Muscle of arm (tissue), 14 donors: Measurements from ENCODE around the gene KRT31. TPM values are rescaled to one million over a fixed set of nuclear protein-coding genes. Genes with fewer than 3 reads are reported as not detected.
"Not testable (repeated sequence)": the region's sequence is repeated elsewhere in the genome, so short reads cannot be mapped to it uniquely, and the experiment has no call there.

Experiments used
- DNase-seq: peaks from one replicate; pipeline ENCODE4 v3.0.0-alpha.2; 2013
- long read RNA-seq, 11 donors: transcript quantifications; one replicate each; lab custom pipeline, GENCODE V29; 2026
- polyA plus RNA-seq, 12 donors: library from polyadenylated mRNA; unstranded; fragments of 120-200 nt; gene quantifications; one replicate each; pipeline ENCODE4 v1.2.1, GENCODE V29; 2013; ENCODE audit not compliant: insufficient read length in 12 of 12

The KRT31 gene
- 1 to 10 TPM in 10 of 12 donors, not detected in 2; 3.5 to 6.3 (median 4.4) TPM for polyA plus RNA-seq
- long read RNA-seq, donor 1, result 0 reads
- long read RNA-seq, donor 2, result 0 reads
- long read RNA-seq, donor 3, result 0 reads
- long read RNA-seq, donor 4, result 0 reads
- long read RNA-seq, donor 5, partial matches to known transcripts, result 0 of 2 reads
- long read RNA-seq, donor 5, other reads (novel, unspliced or antisense), result 0 of 2 reads
- long read RNA-seq, donor 6, partial matches to known transcripts, result 0 of 1 reads
- long read RNA-seq, donor 6, other reads (novel, unspliced or antisense), result 0 of 1 reads
- long read RNA-seq, donor 7, partial matches to known transcripts, result 0 of 1 reads
- long read RNA-seq, donor 7, other reads (novel, unspliced or antisense), result 0 of 1 reads
- long read RNA-seq, donor 8, partial matches to known transcripts, result 0 of 2 reads
- long read RNA-seq, donor 8, other reads (novel, unspliced or antisense), result 0 of 2 reads
- long read RNA-seq, donor 9, result 0 reads
- long read RNA-seq, donor 10, result 0 reads
- long read RNA-seq, donor 11, partial matches to known transcripts, result 0 of 2 reads
- long read RNA-seq, donor 11, other reads (novel, unspliced or antisense), result 0 of 2 reads

DNA sequence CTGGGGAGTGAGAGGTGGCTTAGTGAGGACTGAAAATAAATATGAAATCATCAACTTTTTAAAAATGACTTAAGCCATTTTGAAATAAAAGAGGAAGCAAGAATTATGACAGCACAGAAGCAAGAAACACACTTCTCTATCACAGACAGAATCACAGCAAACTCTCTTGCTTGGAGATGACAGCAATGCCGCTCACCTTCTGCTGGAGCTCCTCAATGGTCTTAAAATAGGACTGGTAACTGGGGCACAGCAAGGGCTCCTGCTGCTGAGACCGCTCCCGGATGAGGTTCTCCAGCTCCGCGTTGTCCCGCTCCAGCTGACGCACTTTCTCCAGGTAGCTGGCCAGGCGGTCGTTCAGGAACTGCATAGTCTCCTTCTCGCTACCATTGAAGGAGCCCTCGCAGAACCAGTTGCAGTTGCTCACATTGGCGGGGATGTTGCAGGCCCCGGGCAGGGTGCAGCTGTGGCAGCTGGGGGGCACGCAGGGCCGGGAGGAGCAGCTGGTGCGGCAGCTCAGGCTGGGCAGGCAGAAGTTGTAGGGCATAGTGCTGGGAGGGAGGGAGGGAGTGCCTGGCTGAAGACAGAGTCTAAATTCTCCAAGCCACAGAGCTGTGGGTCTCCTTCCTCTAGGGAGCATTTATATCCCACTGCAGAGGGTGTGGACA, at the start of gene KRT31:
Gene KRT31, minus strand, starts transcription at position 613 of the 665 bp plus-strand sequence. Its CDS starts 69 bp downstream, at position 544.
- DNase-seq, result no peak

DNA sequence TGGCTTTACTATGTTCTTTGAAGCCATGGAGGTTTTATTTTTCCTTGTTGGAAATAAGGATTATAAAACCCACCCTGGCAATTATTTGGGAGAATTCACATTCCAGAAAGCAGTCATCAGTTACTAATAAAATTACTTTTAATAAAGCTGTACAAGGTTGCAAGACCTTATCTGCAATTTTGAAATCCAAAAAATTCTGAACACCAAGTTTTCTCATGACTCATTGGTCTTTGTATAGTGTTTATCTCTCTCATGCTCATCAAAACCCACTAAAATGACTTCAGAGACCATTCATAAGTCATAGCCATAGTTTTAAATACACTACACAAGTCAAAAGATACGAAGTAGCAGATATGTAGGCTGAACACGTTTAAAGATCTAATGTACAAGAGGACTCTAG, 49.4 kb upstream of the KRT31 start:
- DNase-seq, result no peak

GRCh38 chr17:41444640-41445039, 47.2 kb upstream of the KRT31 start:
- DNase-seq, result no peak

DNA sequence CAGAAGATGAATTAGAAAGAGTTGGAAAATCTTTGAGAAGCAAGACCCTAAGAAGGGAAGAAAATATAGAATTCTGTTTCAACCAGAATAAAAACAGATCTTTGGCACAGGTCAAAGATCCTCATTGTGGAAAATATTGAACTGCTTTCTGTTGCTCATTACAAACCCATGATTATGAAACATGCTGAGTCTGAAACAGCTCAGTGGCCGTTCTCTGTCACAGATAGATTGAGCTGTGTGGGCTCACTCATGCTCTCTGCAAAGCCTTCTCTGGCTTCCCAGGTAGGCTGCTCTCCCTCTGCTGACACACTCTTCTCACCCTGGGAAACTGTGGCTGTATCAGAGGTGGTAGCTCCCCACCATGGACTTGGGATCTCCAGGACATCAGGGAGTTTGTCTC, 46.8 kb upstream of the KRT31 start:
- no peak for DNase-seq

DNA sequence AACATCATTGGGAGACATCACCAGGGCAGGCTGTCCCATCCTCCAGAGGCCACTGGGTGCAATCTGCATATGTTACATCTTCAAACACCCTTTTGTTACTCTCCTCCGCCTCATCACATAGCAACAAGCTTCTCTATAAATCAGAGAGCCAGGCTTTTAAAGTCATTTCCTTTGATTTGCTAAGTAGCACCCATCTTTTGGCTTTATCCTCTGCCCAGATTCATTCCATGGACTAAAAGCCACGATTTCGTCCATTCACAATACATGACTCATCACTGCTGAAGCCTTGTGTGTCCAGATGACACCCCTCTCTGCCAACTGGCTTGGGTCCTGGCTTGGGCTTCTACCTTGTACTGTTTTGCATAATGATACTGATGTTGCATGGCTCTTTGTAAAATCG, 45.3 kb upstream of the KRT31 start:
- no peak for DNase-seq

DNA sequence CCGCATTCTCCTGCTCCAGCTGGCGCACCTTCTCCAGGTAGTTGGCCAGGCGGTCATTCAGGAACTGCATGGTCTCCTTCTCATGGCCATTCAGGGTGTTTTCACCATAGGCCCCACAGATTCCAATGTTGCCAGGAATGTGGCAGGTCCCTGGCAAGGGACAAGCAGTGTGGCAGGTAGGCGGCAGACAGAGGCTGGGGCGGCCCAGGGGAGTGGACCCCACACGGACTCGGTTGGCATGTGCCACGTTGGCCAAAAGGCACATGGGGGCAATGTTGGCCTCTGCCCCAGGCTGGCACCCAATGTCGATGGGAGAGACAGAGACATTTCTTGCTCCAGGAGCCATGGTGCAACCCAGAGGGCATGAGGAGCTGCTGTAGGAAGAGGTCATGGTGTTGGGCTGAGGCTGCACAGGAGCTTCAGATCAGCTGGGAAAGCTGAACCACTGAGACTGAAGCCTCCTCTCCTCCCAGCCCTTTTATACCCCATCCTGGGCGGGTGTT, 43.2 kb upstream of the KRT31 start, which contains the start of gene KRT38:
Gene KRT38, minus strand, starts transcription at position 453 of the 503 bp plus-strand sequence. Its CDS starts 62 bp downstream, at position 391.
- DNase-seq, result no peak

DNA sequence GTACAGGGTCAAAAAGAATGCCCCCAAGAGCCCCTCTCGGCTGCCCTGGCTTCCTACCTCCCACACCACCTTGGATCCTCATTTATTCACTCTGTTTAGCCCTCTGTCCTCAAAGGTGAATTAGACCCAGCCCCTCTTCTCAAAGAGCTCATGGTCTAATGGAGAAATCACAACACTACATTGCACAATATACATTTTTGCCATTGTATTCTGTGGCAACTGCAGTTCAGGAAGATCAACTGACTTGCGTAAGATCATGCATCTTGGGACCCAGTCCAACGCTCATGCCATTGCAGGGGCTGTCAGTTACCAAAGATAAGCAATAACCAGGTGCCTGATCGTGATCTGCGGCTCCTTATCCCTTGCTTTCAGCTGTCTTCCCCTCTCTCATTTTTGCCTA, 42.0 kb upstream of the KRT31 start:
- no peak for DNase-seq

GRCh38 chr17:41437769-41438168, 40.4 kb upstream of the KRT31 start:
- no peak for DNase-seq

- no peak for DNase-seq
These were observed 39.8 kb upstream of the KRT31 start for GRCh38 chr17:41437254-41437653.

DNA sequence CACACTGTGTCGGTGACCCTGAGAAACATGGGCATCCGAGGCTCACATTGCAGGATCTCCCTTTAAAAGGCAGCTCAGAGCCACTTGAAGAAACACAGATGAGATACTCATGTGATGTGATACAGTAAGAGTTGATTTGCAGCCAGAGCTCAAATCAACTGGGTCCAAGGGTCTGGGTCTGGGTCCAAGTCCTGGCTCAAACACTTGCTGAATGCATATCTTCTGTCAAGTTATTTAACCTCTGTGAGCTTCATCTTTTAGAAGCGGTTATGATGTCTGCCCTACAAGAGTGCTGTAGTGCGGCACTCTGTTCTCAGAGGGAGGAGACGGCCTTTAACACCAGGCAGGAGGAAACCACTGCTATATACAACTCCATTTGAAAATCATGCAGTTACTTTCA, 37.0 kb upstream of the KRT31 start:
- peak; percentile 8 for DNase-seq

DNA sequence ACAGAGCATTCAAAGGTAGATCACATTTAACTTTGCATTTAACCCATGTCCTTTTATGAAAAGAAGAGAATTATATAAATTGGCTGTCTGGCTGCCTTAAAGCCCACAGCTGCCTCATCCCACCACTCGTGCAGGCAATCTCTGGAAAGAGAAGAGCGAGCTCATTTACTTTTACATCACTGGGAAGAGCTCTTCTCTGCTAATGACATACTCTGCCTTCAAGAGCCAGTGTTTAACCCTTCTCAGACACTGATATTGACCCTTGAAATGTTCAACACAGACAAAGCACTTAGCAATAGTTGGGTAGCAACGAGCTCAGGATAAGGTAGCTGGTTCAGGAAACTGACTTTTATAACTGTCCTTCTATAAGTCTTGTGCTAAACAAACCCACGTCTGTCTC, 36.6 kb upstream of the KRT31 start:
- no peak for DNase-seq

DNA sequence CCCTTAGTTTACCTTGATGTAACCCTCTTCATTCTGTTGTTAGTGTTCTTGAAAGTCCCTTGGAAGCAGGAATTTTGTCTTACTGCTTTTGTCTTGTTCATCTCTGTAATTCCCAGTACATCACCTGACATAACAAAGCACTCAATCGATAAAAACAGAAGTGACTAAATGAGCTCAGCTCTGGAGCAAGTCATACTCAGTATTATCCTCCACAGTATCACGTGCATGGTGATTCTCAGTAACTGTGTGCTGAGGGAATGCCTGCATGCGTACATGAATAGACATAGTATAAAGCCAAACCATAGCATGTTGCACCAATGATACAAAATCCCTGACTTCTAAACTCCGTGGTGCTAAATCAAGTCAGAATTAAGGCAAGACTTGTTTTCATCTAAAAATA, 36.2 kb upstream of the KRT31 start:
- no peak for DNase-seq

GRCh38 chr17:41430376-41430775, 33.0 kb upstream of the KRT31 start:
- DNase-seq, result not testable (repeated sequence)

DNA sequence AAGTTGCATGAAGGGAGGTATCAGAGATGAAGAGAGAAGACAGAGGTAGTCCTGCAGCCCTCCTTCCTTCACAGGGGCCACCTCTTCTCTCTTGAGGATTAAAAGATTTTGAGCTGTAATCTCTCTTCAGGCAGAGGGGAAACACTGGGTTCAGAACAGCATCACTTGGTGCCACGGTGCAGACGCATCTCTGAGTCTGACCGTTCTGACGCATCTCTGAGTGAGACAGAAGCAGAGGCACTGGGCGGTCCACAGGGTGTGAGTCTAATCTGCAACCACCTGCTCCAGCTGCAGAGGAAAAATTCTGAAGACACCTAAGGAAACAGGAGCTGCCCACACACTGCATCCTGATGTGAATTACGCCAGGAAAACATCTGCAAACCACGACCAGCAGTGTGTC, 32.3 kb upstream of the KRT31 start:
- no peak for DNase-seq

DNA sequence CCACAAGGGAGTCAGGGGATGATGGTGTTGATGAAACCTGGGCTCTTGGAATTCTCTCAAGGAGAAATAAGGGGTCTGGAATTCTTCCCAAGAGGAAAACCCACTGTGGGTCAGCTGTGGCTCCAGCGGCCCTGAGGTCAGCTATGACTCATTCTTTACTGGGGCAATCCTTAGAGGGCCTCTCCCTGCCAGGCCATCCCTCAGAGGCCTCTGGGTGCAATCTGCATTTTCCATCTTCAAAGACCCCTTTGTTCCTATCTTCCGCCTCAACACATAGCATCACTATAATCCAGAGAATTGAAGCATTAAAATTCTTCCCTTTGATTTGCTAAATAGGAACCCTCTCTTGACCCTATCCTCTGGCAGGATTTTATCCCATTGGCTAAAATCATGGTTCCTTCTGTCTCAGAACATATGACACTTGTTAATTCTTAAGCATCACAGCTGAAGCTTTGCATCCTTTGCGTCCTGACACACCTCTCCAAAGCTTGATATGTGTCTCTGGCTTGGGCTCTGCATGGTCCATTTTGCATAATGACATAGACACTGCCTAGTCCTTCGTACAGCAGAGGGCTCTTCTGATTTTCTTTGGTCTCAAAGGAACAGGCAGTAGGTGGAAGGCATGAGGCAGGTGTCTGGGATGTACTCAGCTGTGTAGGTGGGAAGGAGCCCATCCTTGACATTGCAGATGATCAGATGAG, 31.3 kb upstream of the KRT31 start:
- no peak for DNase-seq

DNA sequence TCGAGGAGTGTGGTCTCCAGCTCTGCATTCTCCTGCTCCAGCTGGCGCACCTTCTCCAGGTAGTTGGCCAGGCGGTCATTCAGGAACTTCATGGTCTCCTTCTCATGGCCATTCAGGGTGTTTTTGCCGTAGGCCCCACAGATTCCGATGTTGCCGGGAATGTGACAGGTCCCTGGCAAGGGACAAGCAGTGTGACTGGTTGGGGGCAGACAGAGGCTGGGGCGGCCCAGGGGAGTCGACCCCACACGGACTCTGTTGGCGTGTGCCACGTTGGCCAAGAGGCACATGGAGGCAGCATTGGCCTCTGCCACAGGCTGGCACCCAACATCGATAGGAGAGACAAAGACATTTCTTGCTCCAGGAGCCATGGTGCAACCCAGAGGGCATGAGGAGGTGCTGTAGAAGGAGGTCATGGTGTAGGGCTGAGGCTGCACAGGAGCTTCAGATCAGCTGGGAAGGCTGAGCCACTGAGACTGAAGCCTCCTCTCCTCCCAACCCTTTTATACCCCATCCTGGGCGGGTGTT, 26.8 kb upstream of the KRT31 start, which contains the start of gene KRT37:
Gene KRT37, minus strand, starts transcription at position 475 of the 525 bp plus-strand sequence. Its CDS starts 62 bp downstream, at position 413.
- DNase-seq, result no peak

GRCh38 chr17:41422586-41422985, 25.2 kb upstream of the KRT31 start:
- DNase-seq, result not testable (repeated sequence)

GRCh38 chr17:41421617-41422016, 24.2 kb upstream of the KRT31 start:
- no peak for DNase-seq

DNA sequence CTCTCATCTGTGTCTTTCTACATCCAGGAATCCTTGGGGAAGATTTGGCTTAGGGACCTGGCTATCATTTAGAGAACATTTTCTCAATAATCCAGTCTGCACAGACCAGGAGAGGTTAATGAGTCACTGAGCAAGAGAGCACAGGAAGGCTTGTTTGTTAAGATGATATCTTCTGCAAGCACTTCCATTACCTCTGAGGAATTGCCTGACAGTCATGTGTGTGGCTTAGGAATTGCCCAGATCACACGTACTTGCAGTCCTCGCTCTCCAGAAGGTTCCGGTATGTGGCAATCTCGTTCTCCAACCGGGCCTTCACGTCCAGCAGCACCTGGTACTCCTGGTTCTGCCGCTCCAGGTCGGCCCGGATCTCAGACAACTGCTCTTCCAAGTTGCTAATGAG, 23.7 kb upstream of the KRT31 start:
- DNase-seq, result no peak

- no peak for DNase-seq
These were observed 22.7 kb upstream of the KRT31 start for GRCh38 chr17:41420134-41420533.

GRCh38 chr17:41419716-41420115, 22.3 kb upstream of the KRT31 start:
- no peak for DNase-seq
